ENCODE data around the gene SYNJ2. TPM values are rescaled to one million over a fixed set of nuclear protein-coding genes. Genes with fewer than 3 reads are reported as not detected.

SYNJ2 gene
- total RNA-seq, 1 donor from 2014 or later, result 8.2 TPM

DNA sequence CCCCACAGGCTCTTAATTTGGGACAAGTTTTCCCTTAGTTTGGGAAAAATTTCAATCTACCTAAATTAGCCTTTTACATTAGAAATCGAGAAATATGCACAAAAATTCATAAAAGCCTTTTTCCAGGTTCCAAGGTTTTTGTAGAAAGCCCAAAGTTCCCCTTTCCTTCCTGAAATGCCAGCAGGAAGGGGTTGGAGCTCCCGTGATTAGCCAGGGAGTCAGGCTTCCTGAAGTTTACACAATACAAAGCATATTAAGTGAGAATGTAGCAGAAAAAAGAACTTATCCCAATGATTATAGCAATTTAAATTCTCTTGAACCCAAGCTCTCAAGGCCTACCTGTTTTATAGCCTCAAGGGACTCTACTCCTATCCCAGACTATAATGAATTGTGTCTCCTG, 39.1 kb downstream of the SYNJ2 start:
- peaks cover 2% of the 10 kb centered on the region for H3K36me3 ChIP-seq (ENCODE audit: control insufficient read depth, insufficient read depth, low read length)
- no peak overlapping the region for H3K4me3 ChIP-seq (ENCODE audit: low read depth, low read length)
- TF ChIP-seq CTCF (IDR thresholded peaks at IDR 0.05; ENCODE audit: insufficient read depth, low read length, severe bottlenecking), result no peak
- no peaks in the 10 kb centered on the region for H3K27me3 ChIP-seq (ENCODE audit: control insufficient read depth, insufficient read depth, low read length)
- DNase-seq (ENCODE audit: low read depth) (no peak), FAIRE-seq (no peak)

GRCh38 chr6:158021376-158021775, 39.7 kb downstream of the SYNJ2 start:
- no peak for TF ChIP-seq CTCF (IDR thresholded peaks at IDR 0.05; ENCODE audit: insufficient read depth, low read length, severe bottlenecking)

DNA sequence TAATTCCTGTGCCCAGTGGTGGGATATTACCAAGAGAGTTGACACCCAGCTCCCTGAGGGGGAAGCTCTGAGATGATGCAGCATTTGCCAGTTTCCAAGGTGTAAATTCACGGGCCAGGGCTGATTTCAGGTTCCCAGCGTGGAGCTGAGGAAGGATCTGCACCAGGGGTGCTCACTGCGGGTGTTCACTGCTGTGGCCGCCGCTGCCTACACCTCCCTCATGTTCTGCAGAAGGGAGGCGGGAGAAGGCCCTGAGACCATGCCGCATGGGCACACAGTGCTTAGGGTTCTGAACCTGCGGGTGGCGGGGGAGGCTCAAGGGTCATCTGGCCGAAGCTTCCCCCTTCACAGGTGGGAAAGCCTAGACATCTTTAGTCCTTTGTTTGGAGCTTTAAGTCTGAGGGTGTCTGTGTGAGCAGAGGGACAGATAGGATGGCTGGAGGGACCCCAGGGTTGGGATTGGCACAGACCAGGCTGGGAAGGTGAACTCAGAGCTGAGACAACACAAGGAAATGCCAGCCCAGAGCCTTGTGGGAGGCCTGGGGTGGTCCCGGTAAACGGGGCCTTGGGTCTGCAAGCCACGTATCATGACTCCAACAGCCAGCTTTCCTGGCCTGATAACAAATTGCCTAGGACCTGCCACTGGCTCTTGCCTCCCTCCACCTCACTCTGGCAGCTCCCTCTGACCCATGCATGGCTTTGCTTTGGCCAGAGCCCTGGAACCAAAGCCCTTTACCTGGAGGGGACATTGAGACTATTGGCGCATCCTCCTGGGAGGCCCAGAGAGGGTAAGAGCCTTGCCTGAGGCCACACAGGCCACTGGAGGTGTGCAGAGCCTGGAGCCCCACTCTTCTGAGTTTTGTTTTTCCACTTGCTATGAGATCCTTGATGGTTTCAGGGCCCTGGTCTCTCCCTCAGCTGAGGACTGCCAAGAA, 40.4 kb downstream of the SYNJ2 start:
- H3K4me3 ChIP-seq (ENCODE audit: low read depth, low read length), result no peak overlapping the region
- no peaks in the 10 kb centered on the region for H3K27me3 ChIP-seq (ENCODE audit: control insufficient read depth, insufficient read depth, low read length)
- no peak for TF ChIP-seq CTCF (IDR thresholded peaks at IDR 0.05; ENCODE audit: insufficient read depth, low read length, severe bottlenecking)
- peaks cover 2% of the 10 kb centered on the region for H3K36me3 ChIP-seq (ENCODE audit: control insufficient read depth, insufficient read depth, low read length)
- DNase-seq (ENCODE audit: low read depth) (no peak), FAIRE-seq (no peak)

More at GRCh38 chr6:158021376-158021775, 39.7 kb downstream of the SYNJ2 start:
- FAIRE-seq (no peak), DNase-seq (ENCODE audit: low read depth) (no peak)
- H3K4me3 ChIP-seq (ENCODE audit: low read depth, low read length), result no peak overlapping the region
- peaks cover 2% of the 10 kb centered on the region for H3K36me3 ChIP-seq (ENCODE audit: control insufficient read depth, insufficient read depth, low read length)
- no peaks in the 10 kb centered on the region for H3K27me3 ChIP-seq (ENCODE audit: control insufficient read depth, insufficient read depth, low read length)

GRCh38 chr6:158022749-158023596, 41.3 kb downstream of the SYNJ2 start:
- TF ChIP-seq CTCF (IDR thresholded peaks at IDR 0.05; ENCODE audit: insufficient read depth, low read length, severe bottlenecking), result no peak
- Histone ChIP-seq H3K4me3 (ENCODE audit: low read depth, low read length) (no peak overlapping the region), H3K27me3 (ENCODE audit: control insufficient read depth, insufficient read depth, low read length) (no peaks in the 10 kb centered on the region), H3K36me3 (ENCODE audit: control insufficient read depth, insufficient read depth, low read length) (peaks cover 2% of the 10 kb centered on the region)
- DNase-seq (ENCODE audit: low read depth) (no peak), FAIRE-seq (no peak)

DNA sequence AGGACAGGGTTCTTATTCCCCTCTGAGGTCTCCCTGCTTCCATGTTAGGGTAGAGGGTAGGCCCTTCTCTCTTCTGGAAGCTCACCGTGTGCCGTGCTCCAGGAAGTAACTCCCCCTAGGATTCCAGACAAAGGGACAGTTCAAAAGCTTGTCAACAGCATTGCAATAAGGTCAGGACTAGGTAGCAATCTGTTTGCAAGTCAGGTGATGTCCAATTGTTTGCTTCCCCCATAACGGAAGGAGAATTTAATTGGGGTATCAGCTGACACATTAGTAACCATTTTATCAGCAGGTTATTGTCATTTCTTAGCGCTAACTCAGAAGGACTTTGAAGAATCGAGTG, 41.9 kb downstream of the SYNJ2 start:
- no peaks in the 10 kb centered on the region for H3K27me3 ChIP-seq (ENCODE audit: control insufficient read depth, insufficient read depth, low read length)
- H3K36me3 ChIP-seq (ENCODE audit: control insufficient read depth, insufficient read depth, low read length), result peaks cover 2% of the 10 kb centered on the region
- no peak overlapping the region for H3K4me3 ChIP-seq (ENCODE audit: low read depth, low read length)
- TF ChIP-seq CTCF (IDR thresholded peaks at IDR 0.05; ENCODE audit: insufficient read depth, low read length, severe bottlenecking), result no peak
- DNase-seq (ENCODE audit: low read depth) (no peak), FAIRE-seq (no peak)

All from bronchial epithelial cell (primary cell).